Transverse colon (tissue), 4 donors: ENCODE results near the gene MRPL19.
A peak's percentile ranks its signal among the peaks of the same experiment; 100 is the strongest.

Source experiments
- EP300 ChIP-seq: sonication (generic); formaldehyde crosslinking; IDR thresholded peaks from one replicate; pipeline ENCODE4 v1.6.1; 2017; ENCODE audit warnings: antibody characterized with exemption, low read depth
- POLR2A ChIP-seq: fragments of 450-650 bp; IDR thresholded peaks from one replicate; pipeline ENCODE4 v1.6.1; 2016; ENCODE audit warnings: antibody characterized with exemption, mild to moderate bottlenecking, moderate library complexity
- POLR2AphosphoS5 ChIP-seq, 3 donors: sonication (generic); formaldehyde crosslinking; IDR thresholded peaks; one replicate each; pipeline ENCODE4 v1.6.1; 2016; ENCODE audit warnings: antibody characterized with exemption in 3 of 3
- TF ChIP-seq, protein P1 (sequence below), 5 experiments: fragments of 200-600 bp in 3 of 5; fragments of 450-650 bp in 2 of 5; sonication (generic) in 3 of 5; IDR thresholded peaks; 1 replicate in 2 of 5; 2 replicates in 3 of 5; pipeline ENCODE4 v1.5.1; 2016 to 2017; ENCODE audit warnings: antibody characterized with exemption in 5 of 5, inconsistent platforms in 3 of 5, mild to moderate bottlenecking in 2 of 5, moderate library complexity in 1 of 5

DNA sequence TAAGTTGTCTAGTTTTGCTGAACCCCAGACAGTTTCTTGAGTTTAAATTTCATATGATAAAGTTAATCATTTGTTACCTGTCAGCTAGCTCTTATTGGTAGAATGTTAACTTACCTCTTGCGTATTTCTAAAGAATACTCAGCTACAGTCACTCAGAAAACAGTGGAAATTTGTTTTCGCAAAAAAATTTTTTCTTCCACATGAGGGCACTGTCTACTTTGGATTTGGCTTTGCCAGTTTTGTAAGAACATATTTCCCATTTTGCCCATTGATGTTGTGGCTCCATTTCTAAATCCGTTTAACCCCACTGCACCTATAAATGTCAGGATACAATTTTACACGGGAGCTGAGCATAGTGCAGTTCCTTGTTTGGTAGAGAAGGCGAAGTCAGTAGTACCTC is 83.3 kb downstream of the MRPL19 start:
- TF ChIP-seq POLR2A = no peak
- no peak for TF ChIP-seq EP300
- TF ChIP-seq, protein P1, sequence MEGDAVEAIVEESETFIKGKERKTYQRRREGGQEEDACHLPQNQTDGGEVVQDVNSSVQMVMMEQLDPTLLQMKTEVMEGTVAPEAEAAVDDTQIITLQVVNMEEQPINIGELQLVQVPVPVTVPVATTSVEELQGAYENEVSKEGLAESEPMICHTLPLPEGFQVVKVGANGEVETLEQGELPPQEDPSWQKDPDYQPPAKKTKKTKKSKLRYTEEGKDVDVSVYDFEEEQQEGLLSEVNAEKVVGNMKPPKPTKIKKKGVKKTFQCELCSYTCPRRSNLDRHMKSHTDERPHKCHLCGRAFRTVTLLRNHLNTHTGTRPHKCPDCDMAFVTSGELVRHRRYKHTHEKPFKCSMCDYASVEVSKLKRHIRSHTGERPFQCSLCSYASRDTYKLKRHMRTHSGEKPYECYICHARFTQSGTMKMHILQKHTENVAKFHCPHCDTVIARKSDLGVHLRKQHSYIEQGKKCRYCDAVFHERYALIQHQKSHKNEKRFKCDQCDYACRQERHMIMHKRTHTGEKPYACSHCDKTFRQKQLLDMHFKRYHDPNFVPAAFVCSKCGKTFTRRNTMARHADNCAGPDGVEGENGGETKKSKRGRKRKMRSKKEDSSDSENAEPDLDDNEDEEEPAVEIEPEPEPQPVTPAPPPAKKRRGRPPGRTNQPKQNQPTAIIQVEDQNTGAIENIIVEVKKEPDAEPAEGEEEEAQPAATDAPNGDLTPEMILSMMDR (IDR thresholded peaks at IDR 0.05) = peak in 3 of 5 experiments; percentile 8 to 17 (median 13)
- TF ChIP-seq POLR2AphosphoS5 (IDR thresholded peaks at IDR 0.05) = no peak
